Skeletal muscle cell (primary cell): Measurements from ENCODE around the gene STIM2.
A peak's percentile ranks its signal among the peaks of the same experiment; 100 is the strongest.
"Not testable (repeated sequence)": the region's sequence is repeated elsewhere in the genome, so short reads cannot be mapped to it uniquely, and the experiment has no call there.

Experiments used
- DNase-seq: peaks from one replicate; pipeline ENCODE4 v3.0.0-alpha.2; 2010; ENCODE audit warnings: low read depth
- H3K4me3 ChIP-seq: 2 replicates; pipeline ENCODE4 v1.5.1; 2011; ENCODE audit warnings: low read depth, mild to moderate bottlenecking, control low read depth, low read length, moderate library complexity

The STIM2 gene

DNA sequence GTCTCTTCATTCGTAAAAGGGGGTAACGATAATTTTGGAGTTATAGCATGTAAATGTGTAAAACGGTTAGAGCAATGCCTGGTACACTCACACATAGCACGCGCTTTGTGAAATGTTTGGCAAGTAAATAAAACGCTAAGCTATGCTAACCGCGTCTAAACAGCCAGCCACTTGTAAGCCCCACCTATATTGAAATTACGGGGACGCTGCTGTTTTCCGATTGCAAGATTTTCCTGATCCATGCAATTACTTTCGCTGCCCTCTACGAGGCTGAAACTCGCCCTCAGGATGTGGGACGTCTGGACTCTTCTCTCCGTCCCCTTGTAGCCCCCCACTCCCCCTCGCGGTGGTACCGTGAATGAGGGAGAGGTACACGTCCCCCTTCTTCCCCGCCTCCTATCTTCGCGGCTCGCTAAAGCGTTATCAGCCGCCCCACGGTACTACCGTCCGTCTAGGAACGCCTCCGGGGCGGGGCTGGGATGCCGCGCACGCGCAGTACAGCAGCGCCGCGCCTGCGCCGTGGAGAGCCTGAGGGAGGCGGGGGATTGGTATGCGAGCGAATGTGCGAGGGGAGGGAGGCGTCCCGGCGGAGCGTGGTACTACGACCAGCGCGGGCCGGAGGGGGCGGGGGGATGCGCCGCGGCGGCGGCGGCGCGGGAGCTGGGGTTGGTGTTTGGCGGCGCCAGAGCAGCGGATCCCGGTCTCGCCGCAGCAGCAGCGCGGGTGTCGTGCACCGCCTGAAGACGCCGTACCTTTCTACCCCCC, at the start of gene STIM2:
Gene STIM2, plus strand, starts transcription at position 685 of the 765 bp plus-strand sequence.
- DNase-seq: peak; percentile 90
- H3K4me3 ChIP-seq: peak within 1 kb of the TSS; percentile 79

DNA sequence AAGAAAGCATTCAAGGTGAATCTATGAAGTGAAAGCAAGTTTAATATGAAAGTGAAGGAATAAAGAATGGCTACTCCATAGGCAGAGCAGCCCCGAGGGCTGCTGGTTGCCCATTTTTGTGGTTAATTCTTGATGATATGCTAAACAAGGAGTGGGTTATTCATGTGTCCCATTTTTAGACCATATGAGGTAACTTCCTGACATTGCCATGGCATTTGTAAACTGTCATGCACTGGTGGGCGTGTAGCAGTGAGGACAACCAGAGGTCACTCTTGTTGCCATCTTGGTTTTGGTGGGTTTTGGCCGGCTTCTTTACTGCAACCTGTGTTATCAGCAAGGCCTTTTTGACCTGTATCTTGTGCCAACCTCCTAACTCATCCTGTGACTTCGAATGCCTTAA, 49.1 kb upstream of the STIM2 start:
- DNase-seq, H3K4me3 ChIP-seq: not testable (repeated sequence)

DNA sequence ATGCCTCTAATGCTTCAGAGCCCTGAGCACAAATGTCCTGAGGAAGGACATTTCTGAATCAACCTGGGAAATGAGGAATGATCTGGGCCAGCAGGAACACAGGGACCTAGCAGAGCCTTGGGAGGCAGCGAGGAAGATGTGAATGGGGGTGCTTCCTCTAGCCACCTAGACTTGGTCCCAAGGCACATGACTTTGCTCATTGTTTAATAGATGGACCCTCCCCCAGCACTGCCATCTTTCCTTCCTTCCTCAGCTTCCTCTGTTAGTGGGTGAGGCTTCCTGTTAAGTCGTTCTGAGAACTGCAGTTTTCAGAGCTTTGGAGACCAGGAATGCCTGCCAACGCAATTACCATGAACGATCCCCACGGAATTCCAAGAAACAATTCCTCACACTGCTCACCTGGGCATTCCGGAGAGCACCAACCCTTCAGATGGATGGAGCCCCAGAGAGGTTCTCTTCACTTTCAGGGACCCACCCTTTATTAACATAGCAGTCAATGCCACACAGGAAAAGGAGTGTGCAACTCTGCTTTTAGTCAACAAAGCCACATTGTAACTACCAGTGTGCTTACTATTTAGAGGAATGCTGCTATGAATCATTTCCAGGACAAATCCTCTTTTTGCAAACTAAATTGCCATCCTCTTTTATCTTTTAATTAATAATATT, 48.5 kb upstream of the STIM2 start:
- no peak overlapping the region for H3K4me3 ChIP-seq
- DNase-seq: no peak

DNA sequence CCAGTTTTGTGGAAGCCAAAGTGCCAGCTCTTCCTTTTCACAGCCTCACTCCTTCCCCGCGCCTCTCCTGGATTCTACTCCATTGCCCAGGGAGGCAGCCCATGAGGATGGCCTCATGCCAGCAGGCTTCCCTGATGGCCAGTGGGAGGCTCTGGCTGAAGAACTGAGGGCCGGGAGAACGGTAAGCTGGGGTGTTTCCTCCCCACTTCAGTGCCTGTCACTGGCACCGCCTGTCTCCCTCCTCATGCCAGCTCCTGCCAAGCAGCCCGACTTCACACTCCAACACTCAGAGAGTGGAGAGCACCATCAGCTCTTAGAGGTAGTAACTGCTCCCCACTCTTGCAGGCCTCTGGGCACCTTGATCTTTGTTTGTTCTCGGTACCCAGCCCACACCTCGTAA, 46.9 kb upstream of the STIM2 start:
- no peak overlapping the region for H3K4me3 ChIP-seq
- DNase-seq: no peak

DNA sequence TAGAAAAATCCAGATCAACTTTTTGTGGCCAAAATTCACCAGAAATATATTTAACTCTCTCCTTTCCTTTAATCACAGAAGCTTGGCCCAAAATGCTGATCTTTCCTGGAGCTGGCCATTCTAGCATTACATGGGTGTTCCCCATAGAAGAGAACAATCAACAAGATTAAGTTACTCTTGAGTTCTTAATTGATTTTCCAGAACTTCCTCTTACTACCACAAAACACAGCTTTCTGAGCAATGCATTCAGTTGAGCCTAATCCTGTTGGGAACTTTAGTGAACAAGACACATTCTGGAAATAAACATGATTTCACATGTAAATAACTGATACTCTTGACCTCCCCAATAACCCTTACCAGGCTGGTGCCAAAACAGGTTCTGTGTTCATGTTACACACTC, 45.4 kb upstream of the STIM2 start:
- no peak for DNase-seq
- H3K4me3 ChIP-seq: no peak overlapping the region

DNA sequence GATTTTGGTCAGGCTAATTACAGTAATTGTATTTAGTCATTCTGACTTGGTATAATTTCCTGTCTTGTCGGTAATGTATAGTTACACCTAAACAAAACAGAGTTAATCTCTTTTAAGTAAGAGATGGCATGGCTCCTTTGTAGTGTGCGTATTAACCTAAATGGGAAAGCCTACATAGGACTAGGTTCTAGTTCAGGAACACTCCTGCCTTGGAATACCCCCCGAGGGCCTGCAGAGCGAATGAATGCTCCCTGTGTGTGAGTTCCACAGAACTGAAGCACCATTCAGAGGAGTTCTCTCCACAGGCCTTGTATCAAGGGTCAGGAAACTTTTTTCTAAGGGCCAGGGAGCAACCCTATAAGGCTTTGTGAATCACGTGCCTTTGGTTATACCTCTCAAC, 44.9 kb upstream of the STIM2 start:
- no peak overlapping the region for H3K4me3 ChIP-seq
- no peak for DNase-seq

DNA sequence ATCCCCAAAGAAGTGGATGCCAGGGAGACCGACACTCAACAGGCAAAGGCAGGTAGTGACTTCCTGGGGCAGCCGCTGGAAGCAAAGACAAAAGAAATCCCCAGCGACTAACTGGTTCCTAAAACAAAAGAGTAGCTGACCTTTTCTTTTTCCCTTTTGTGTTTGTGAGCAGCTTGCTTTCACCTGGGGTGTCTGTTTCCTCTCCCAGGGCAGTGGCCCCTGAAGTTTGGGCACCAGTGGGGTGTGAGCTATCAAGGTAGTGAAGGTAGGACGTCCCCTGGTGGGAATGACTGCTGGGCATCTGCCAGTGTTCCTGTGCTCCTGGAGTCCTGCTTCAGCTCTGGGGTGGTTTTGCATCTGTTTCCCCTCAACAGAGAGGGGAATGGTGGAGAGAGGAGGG, 41.6 kb upstream of the STIM2 start:
- no peak for DNase-seq
- H3K4me3 ChIP-seq: no peak overlapping the region

DNA sequence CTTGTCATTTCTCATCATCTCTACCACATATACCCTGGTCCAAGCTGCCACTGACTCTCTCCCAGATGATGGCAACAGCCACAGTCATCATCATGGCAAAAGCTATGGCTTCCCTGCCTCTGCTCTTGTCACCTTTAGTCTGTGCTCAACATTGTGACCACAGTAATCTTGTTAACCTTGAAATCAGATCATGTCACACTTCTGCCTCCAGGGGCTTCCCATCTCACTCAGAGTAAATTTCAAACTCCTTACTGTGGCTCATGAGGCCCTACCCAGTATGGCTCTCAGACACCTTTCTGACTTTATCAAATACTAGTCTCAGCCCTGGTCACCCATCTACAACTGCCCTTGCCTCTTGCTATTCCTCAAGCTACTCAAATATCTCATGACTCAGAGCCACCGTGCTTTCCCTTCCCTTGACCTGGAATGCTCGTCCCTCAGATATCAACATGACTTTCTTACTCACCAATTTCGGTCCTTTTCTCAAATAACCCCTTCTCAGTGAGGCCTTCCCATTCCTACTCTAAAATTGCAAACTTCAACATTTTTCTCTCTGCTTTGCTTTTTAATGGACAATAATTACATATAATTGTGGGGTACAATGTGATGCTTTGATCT, 41.1 kb upstream of the STIM2 start:
- no peak overlapping the region for H3K4me3 ChIP-seq
- no peak for DNase-seq

DNA sequence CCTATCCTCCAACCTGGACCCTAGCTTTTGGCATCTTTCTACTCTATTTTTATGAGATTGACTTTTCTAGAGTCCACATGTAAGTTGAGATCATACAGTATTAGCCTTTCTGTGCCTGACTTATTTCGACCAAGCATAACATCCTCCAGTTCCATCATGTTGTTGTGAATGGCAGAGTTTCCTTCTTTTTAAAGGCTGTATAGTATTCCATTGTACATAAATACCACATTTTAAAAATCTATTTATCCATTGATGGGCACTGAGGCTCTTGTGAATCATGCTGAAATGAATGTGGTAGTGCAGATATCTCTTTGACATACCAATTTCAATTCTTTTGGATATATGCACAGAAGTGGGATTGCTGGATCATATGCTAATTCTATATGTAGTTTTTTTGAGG, 40.3 kb upstream of the STIM2 start:
- H3K4me3 ChIP-seq: no peak overlapping the region
- no peak for DNase-seq

DNA sequence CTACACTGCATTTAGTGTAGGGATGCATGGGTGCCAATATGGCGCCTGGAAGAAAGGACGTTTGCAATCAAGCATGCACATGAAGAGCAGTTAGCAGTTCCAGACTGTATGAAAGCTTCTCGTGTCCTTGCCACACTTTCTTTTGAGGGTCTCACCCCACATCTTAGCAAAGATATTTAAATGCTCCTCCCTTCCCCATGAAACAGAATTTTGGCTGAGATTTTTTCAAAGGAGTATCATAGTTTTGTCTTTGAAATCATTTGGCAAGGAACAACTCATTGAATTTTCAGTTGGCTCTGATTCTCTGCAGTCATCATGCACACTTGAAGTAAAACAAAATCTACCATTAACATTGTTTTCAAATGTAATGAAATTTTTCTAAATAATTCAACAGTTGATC, 39.6 kb upstream of the STIM2 start:
- DNase-seq: no peak

DNA sequence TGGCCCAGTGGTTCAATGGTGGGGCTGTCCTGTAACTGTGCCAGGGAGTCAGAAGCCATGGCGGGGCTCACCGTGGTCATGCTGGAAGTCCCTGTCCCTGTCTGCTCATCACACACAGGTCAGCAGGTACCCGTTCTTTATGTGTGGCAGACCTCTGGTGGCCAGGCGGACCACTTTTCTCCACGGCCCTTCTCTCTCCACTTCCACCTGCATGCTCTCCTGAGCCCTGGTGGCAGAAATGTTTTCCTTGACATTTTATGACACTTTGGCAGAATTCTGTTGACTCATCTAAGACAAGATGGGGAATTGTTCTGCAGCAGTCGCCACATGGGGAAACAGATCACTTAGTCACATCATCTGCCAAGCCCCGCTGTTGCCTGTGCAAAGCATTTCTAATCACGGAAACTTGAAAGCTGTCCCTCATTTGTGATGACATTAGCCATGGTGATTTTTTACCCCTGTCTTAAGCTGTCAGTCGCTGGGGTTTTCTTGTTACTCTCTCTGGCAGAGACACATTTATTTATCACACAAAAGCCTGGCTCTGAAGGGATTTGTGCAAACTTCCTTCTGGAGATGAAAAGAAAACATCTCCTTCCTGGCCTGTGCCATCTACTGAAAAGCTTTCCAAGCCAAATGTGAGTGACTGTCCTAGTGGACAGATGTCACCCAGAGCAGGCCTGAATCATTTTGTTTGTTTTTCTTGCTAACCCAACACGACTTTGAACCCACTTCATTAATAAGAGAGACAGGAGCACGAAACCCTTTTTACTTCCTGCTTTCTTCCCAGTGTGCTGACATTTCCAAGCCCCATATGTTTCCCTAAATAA, 38.8 kb upstream of the STIM2 start:
- no peak overlapping the region for H3K4me3 ChIP-seq
- no peak for DNase-seq

More for the DNA sequence above, 39.6 kb upstream of the STIM2 start:
- H3K4me3 ChIP-seq: no peak overlapping the region

DNA sequence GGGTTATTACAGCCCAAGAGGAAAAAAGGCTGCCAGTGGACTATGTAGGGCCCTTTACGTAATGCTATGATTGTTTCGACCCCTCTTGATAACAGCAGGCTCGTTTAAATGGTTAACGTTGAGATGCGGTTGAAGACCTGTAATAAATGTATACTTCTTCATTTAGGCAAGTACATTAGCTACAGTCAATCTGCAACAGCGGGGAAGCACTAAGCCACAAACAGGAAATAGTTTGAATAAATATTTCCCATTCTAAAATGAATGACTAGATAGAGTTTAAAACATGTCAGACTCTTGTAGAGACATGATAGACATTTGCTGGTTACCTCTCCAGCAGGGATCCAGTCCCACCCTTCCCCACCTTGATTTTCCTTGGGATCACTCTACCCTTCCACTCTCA, 38.1 kb upstream of the STIM2 start:
- H3K4me3 ChIP-seq: no peak overlapping the region
- DNase-seq: no peak

DNA sequence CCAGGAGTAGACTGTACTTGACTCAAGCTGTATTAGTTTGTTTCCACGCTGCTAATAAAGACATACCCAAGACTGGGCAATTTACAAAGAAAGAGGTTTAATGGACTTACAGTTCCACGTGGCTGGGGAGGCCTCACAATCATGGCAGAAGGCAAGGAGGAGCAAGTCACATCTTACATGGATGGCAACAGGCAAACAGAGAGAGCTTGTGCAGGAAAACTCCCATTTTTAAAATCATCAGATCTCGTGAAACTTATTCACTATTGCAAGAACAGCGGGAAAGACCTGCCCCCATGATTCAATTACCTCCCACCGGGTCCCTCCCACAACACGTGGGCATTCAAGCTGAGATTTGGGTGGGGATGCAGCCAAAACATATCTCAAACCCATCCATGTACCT, 37.7 kb upstream of the STIM2 start:
- H3K4me3 ChIP-seq, DNase-seq: not testable (repeated sequence)

DNA sequence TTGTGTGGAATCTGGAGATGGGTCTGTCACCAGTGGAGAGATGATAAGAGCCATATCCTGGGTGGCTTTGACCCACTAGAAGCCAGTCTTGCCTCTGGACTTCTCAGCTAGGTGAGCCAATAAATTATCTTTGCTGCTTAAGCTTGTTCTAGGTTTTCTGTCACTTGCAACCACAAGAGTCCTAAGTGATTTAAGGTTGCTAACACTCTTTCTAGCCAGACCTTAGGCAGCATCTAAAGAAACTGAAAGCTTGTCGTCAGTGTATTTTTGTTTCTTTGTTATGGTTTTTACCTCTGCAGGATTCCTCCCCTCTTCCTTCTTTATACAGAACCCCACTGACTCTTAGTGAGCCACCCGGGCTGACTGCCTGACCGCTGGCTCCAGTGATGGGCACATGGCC, 37.1 kb upstream of the STIM2 start:
- H3K4me3 ChIP-seq: no peak overlapping the region
- no peak for DNase-seq

DNA sequence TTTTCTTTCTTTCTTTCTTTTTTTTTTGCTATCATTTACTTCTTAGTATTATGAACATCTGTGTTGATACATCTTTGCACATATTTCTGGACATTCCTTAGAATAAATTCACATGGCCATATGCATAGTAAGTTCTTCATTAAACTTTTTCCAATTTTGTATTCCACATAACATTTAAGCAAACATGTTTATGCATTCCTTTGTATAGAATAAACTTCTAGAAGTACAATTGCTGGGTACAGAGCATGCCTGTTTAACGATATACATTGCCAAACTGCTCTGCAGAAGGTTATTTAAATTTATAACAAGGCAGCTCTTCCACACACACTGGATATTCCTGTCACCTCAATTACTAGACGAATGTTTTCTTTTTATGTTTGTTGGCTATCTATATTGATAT, 36.0 kb upstream of the STIM2 start:
- DNase-seq: no peak
- H3K4me3 ChIP-seq: no peak overlapping the region

DNA sequence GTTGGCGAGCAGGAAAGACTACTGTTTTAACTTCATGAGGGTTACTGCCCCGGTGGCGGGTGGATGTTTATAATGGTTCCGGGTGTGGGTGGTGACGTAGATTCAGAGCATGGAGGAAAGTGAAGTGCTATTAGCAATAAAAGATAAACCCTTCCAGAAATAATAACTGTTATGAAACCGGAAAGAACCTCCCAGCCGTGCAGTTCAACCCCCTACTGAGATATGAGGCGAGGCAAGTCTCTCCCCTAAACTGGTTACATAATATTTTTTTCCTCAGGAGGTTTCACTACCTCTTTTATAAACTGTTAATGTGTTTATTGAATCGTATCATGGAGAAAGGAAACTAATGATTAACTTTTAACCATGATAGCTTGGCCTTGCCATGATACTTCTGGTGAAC, 33.9 kb upstream of the STIM2 start:
- no peak for DNase-seq
- H3K4me3 ChIP-seq: no peak overlapping the region

DNA sequence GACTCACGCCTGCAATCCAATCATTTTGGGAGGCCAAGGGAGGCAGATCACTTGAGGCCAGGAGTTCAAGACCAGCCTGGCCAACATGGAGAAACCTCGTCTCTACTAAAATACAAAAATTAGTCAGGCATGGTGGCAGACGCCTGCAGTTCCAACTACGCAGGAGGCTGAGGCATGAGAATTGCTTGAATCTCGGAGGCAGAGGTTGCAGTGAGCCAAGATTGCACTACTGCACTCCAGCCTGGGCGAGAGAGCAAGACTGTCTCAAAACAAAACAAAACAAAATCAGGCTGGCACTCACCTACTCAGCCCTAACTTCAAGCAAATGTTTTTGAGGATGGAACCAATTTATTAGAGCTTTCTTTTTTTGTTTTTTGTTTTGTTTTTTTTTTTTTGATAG, 33.3 kb upstream of the STIM2 start:
- DNase-seq, H3K4me3 ChIP-seq: not testable (repeated sequence)

DNA sequence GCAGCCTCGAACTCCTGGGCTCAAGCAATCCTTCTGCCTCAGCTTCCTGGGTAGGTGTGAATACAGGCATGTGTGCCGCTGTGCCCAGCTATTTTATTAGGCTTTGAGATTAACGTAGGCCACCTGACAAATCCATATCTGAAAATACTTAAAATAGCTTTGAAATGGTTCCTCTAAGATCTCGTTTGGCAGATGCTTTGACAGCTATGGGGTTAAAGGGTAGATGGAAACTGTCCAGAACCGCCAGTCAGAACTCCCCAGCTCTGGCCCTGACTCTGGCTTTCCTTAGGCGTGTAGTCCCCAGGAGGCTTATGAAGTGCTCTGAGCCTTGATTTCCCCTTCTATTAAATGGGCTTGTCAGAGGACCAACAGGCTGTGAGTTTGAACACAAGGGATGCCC, 32.8 kb upstream of the STIM2 start:
- no peak for DNase-seq
- no peak overlapping the region for H3K4me3 ChIP-seq

DNA sequence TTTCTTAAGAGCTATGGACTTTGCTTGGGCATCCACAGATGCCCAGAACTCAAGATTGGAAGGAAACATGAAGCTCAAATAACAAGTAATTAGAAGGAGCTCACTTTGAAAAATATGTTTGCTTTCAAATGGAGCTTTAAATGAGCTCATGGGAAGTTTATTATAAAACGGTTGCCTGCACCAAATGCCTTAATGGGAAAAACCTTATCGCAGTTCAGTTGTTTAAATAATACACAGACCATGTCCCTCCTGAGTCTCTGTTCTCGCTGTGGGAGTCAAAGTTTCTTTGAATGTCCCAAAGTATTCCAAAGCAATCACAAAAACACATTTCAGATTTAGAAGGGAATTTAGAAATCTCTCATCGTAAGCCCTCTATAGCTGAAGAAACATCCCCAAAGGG, 31.6 kb upstream of the STIM2 start:
- no peak overlapping the region for H3K4me3 ChIP-seq
- DNase-seq: no peak

DNA sequence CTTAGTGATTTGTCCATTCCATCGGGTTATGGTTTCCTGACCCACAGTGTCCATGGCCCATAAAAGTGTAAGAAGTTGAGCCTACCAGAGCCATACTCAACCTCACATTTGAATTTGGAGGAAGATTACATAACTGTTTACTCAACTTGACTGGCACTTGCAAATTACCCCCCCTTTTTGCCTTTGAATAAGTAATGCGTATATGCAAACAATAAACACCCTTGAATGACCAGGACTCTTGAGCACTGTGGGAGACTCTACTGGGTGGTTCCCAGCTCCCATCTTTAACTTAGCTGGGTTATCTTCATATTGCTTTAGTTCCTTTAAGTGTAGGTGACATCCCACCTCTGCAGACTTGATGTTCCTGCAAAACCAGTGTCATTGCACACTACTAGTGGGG, 30.6 kb upstream of the STIM2 start:
- no peak for DNase-seq
- no peak overlapping the region for H3K4me3 ChIP-seq
